HG03521 (cell line): ENCODE measurements around the gene AKAP6.

ENCODE experiments used
- ATAC-seq: cut with Tn5 transposase; IDR thresholded peaks from one replicate; pipeline ENCODE4 v1.9.1; 2021; ENCODE audit warnings: mild to moderate bottlenecking, moderate library complexity; ENCODE audit not compliant: unreplicated experiment

The AKAP6 gene

DNA sequence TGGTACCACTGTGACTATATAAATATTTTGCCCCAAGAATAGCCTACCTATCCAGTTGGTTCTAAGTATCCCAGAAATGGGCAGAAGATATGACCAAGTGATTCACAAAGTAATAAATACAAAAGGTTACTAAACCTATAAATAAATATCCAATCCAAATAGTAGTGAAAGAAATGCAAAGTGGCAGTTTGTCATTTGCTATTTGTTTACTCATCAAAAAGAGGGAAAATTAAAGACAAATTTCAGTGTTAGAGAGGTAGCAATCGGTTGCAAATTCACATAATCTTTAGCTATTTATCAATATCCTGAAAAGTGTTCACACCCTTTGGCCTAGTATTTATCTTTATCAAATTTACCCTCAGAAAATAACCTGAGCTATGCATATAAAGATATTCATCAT is 473.2 kb downstream of the AKAP6 start:
- ATAC-seq, result no peak

DNA sequence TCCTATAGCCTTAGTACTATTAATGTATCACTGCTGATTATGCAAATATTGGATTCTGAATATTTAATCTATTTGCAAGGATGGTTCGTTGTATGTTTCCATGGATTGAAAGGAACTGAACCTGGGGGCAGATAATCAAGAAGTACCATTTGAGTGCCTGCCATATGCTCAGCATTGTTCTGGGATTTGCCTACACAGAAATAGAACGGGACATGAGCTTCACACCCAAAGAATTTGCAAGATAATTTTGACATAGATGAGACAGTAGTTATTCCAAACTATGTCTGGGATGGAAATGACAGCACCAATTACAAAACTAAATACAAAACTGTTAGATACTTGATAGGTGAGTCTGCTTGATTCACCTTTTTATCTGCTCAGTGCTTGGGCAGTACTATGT is 476.9 kb downstream of the AKAP6 start:
- no peak for ATAC-seq

DNA sequence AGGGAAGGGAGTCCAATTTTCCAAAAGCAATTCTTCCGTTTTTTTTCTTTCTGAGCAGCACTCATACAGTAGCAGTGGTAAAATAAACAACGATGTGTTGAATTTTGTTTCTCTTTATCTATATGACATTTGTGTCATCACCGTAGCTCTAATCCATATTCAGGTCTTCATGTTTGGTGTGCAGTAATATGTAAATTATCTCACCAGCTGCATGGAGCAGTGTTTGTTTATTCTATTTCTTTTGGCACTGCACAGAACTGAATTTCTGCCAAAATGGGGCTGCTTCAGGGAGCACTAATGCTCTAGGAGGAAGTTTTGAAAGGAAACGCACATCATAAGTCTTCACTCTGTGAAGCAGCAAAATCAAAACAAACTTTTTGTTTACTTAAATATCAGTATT is 479.5 kb downstream of the AKAP6 start:
- ATAC-seq, result no peak

DNA sequence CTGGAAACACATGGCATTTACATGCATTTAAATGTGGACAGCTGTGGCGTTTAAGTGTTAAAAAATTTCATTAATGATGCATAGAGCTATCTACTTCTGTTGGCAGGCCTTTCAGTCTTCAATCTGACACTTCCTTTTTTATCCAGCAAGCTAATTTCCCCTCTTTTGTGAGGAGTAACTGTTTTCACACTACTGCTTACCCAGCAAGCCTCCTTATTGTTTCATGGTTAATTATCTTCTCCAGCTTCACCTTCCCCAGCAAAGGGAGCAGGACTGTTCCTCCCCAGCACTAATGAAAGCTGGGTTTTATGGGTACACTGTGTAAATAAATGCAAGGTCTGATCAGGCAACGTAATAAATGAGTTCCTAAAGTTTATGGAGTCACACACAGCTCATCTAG is 480.2 kb downstream of the AKAP6 start:
- no peak for ATAC-seq

DNA sequence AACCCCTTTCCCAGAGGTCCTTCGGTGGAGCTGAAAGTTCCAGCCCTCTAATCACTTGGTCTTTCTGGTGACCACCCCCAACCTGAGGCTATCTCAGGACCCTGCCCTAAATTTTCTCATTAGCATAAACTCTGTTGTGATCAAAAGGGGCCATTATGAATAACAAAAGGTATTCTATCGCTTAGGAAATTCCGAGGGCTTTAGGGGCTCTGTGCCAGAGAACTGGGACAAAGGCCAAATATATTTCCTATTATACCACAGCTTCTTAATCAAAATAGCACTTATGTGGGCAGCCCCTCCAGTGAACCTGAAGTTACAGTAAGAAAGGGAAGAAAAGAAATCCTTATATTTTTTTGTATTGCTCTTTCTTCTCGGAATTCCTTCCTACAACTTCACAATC is 484.3 kb downstream of the AKAP6 start:
- no peak for ATAC-seq

DNA sequence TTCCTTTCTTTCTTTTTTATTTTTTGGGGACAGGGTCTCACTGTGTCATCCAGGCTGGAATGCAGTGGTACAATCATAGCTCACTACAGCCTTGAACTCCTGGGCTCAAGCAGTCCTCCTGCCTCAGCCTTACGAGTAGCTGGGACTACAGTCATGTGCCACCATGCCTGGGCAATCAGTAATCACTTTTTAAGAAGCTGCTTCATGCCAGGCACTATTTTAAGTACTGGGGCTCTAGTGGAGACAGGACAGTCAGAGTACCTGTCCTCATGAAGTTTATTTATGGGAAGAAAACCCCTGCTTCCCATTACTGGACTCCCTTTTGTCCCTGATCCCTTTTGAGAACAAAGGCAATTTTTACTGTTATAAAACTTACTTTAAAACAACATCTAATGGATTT is 485.6 kb downstream of the AKAP6 start:
- ATAC-seq, result no peak

DNA sequence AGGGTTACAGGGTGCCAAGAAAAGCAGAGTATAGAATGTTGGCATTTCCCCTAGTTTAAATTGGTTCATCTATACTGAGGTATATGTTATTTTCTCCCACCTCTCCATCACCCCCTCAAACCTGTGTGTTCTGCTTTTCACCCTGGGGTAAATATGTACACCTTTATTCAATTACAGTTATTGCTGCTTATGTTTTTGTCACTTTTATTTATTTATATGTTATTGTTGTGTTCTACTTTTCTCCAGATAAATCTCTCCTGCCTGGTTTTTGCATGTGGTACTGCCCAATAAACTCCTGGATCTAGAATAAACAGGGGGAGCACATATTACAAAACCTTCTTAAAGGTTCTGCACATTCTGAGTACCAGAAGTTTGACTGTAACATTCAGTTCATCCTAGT is 487.5 kb downstream of the AKAP6 start:
- ATAC-seq, result no peak

DNA sequence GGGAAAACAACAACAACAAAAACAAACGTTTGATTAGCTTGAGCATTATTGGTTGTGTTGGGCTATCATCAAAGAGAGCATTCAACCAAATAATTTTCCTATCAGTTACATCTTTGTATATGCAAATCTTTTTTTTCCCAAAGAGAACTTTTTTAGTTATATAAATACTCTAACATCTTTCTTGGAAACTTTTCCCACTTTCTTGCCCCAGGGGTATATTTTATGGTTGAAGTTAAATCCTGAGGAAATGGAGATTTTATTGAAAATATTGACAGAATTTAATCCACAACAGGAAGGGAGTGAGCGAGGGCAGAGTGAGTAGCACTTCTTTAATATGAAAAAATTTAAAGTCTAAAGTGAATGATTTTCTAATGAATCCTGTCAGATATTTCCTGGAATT is 488.7 kb downstream of the AKAP6 start:
- no peak for ATAC-seq

DNA sequence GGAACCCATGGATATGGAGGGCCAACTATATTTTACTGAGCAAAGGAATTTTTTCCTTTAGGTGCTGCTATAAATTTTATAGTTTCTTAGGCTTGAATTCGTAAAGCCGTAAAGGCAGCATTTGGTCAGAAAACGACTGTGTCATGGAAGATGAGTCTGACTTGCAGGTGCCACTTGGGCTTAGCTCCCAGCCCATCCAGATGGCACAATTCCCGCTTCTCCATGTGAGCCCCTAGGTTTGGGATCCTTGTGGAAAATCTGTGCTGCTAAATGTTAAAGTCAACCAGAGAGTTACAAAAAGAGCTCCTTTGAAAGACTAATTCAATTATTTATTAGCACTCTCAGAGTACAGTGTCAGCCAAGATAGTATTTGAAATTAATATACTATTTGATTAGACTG is 489.5 kb downstream of the AKAP6 start:
- no peak for ATAC-seq

DNA sequence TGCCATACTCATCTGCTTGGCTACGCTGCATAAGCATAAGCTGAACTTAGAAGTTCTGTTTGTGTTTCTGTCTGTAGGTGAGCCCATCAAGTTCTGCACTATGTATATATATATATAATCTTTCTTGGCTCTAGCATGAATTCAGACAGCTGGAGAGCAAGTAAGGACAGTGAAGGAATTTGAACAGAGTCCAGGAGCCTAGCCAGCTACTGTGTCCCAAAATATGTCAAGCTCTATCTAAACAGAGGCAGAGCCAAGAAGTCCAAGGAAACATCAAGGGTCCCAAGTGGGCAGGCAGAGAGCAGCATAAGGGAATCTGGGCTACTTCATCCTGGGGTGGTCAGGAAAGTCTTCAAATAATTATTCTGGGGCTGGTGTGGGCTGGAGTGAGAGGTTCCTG is 491.1 kb downstream of the AKAP6 start:
- ATAC-seq, result no peak

DNA sequence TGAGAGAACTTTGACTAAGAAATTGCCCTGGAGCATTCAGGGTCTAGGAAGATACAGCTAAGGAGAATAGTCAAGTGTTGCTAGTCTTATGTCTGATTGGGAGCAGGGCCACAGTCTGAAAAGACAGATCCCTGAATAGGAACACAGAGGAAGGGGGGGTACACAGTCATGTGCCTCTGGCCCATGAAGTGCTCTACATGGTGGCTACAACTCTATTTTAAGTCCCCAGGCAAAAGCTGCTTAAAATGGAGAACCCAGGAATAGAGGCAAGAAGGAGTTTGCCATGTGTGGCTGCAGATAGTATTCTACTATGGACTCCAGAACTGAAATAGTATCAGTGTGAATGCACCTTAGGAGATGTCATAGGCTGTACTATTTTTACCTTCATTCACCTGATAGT is 491.6 kb downstream of the AKAP6 start:
- no peak for ATAC-seq

DNA sequence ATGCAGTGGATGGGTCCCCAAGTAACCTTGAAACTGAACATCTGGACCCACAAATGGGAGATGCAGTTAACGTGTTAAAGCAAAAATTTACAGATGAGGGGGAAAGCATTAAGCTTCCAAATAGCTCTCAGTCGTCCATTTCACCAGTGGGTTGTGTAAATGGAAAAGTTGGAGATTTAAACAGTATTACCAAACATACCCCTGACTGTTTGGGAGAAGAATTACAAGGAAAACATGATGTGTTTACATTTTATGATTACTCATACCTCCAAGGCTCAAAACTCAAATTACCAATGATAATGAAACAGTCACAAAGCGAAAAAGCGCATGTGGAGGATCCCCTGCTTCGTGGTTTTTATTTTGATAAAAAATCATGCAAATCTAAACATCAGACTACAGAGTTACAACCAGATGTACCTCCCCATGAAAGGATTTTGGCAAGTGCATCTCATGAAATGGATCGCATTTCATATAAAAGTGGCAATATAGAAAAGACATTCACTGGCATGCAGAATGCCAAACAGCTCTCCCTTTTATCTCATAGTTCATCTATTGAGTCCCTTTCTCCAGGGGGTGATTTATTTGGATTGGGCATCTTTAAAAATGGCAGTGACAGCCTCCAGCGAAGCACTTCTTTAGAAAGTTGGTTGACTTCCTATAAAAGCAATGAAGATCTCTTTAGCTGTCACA is 493.0 kb downstream of the AKAP6 start:
- ATAC-seq, result no peak

DNA sequence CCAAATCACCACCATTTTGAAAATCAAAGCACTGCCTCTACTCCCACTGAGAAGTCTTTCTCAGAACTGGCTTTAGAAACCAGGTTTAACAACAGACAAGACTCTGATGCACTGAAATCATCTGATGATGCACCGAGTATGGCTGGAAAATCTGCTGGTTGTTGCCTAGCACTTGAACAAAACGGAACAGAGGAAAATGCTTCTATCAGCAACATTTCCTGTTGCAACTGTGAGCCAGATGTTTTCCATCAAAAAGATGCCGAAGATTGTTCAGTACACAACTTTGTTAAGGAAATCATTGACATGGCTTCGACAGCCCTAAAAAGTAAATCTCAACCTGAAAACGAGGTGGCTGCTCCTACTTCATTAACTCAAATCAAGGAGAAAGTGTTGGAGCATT is 494.6 kb downstream of the AKAP6 start:
- ATAC-seq, result no peak

DNA sequence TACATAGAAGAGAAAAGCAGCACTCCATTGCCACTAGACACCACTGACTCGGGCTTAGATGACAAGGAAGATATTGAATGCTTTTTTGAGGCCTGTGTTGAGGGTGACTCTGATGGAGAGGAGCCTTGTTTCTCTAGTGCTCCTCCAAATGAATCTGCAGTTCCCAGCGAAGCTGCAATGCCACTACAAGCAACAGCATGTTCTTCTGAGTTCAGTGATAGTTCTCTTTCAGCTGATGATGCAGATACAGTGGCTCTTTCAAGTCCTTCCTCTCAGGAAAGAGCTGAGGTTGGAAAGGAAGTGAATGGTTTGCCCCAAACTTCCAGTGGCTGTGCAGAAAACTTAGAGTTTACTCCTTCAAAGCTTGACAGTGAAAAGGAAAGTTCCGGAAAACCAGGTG is 495.1 kb downstream of the AKAP6 start:
- no peak for ATAC-seq

DNA sequence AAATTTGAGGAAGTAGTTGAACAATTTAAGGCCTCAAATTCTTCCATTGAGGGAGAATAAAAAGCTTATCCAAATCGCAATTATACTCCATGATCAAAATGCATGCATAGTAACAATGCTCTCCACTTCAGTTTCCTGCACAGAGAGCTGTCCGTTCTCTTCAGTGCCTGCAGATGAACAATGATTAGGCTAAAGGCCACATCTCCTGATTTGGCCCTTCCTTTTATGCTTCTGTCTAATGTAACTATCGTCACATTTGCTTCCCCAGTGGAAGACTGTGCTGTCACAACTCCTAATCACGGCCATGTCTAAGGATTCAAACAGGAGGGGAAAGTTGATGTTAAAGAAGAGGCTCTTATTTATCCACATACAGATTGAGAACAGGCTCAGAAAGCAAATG is 496.0 kb downstream of the AKAP6 start:
- ATAC-seq, result no peak

DNA sequence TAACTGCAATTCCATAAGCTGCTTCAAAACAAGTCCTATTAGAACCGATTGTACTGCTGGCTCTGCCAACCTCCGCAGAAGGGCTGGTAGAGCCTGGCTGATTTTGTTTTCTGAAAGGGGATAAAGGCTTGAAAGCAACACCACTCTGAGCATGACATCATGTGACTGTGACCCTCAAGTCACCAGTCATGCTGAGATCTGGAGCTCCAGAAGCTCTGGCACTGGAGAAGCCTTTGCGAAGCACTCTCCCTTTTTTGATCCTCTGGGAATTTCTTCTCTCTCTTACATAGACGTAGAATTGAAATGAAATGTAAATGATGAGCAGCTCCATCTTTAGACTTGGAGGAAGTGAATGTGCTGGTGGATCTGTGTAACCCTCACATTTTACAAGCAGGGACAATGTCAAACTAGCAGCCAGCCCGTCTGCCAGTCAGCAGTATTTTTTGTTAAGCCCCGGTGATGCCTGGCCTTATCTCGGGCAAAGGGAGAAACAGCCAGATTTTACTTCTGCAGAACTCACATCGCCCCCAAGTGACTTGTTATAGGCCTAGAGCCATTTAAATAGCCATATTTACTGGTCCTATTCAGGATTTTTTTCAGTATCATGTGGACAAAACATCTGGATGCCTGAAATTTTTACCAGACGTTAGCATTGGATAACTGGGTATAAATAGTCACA is 497.4 kb downstream of the AKAP6 start:
- no peak for ATAC-seq

DNA sequence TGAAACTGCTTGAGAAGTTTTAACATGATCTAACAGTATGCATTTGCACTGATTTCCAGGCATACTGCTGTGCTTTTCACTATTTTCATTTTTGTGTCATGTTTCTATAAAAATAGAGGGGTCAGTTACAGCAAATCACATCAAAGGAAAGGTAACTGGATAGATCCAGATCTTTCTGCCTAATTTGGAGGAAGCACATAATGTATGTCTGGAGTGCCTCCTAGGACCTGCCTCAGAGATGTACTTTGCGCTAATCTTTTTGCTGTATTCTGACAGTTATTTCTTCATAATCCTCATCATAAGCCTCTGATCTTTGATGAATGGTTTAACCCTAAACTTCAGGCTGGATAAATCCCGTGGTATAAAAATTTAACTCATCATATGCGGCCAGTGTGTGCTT is 498.4 kb downstream of the AKAP6 start:
- ATAC-seq, result no peak

DNA sequence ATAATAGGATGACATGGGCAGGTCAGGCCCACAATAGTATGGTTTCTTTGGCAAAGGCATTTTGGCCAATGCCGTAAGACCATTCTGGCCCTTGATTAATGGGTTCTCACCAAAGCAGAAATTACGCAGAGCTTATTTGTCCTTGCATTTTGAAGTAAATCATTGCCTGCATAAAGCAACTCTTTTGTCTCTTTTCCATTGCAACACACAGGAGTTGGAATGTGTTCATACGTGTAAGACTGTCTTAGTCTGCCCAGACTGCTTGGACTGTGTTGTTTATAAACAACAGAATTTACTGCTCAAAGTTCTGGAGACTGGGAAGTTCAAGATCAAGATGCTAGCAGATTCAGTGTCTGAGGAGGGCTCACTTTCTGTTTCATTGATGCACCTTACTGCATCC is 506.8 kb downstream of the AKAP6 start:
- ATAC-seq, result no peak

DNA sequence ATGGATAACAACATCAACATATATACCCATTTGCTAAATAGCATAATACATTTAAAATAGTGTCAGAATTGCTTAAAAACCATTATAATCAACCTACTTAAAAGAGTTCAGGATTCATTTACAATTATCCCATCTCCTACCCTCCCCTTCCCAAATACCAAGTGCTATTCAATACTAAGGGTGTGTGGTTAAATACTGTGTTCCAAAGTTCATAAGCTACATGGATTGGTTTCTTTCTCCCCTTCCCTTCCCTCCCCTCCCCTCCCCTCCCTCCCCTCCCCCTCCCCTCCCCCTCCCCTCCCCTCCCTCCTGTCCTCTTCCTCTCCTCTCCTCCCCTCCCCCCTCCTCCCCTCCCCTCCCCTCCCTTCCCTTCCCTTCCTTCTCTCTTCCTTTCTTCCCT is 512.6 kb downstream of the AKAP6 start:
- no peak for ATAC-seq

DNA sequence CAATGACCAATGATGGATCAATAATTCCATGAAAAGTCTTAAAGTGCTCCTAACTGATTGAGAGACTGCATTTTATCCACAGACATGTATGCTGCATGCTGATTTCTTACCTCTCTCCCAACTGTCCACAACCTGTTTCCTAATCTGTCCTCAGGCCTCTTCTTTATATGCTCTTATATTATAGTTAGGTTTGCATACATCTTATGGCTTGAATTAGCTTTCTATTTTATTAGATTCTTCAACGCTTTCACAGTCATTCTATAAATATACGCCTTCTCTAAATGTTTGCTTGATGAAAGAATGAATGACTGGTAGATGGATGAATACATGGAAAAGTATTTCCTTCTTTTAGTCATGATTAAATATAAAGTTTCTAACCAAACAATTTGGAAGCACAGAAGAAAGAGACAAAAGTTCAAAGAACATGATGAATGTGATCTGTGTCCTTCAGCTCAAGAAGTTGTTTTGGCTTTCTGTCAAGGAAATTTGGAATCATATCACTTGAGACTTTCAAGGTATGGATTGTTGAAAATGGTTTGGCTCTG is 517.8 kb downstream of the AKAP6 start:
- no peak for ATAC-seq

DNA sequence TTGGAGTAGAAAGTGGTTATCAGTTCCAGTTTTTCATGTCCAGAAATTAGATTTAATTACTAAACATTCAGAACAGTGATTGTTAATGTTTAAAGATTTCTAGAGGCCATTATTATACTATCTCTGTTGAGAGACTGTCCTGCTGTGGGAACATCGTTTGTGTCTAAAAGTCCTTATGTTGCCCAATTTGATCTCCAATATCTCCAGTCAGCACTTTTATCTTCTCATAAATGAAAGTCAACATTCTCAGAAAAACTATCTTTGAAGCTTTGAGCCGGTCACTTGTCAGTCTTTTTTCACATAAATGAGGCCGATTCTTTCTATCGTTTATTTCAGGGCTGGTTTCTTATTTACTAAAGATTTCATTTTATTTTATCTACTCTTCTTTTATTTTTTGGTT is 518.8 kb downstream of the AKAP6 start:
- ATAC-seq, result no peak

DNA sequence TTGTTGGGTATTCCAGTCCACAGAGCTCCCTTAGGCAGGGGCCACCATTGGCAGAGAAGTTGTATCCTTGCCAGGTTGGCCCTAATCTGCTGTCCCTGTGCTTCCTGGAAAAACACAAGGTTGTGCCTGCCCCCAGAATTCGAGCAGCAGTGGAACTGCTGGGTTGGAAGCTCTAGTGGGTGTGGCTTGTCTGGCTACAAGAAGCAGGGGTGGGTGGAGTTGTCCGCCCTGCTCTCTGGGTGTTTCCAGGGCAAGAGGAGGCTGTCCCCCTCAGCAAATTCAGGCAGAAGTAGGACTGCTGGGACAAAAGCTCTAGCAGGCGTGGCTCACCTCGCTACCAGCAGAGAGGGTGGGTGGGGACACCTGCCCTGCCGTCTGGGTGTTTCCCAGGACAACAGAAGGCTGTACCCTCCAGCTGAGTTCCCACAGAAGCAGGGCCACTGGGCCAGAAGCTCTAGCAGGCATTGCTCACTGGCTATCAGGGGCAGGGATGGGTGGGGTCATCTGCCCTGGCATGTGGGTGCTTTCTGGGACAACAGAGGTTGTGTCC is 536.8 kb downstream of the AKAP6 start:
- ATAC-seq, result no peak
